Peyer's patch (tissue), 4 donors: Measurements from ENCODE around the gene ANKDD1A. TPM values are rescaled to one million over a fixed set of nuclear protein-coding genes. Genes with fewer than 3 reads are reported as not detected.

ENCODE experiments used
- DNase-seq, 3 donors: peaks; one replicate each; pipeline ENCODE4 v3.0.0-alpha.2; 2017 to 2019
- H3K27ac ChIP-seq, 4 donors: fragments of 200-600 bp; sonication (generic); one replicate each; pipeline ENCODE4 v1.5.1; 2016 to 2019
- H3K27me3 ChIP-seq, 2 donors: fragments of 200-600 bp; sonication (generic); one replicate each; pipeline ENCODE4 v1.5.1; 2019
- H3K36me3 ChIP-seq, 3 donors: fragments of 200-600 bp; sonication (generic); one replicate each; pipeline ENCODE4 v1.5.1; 2016 to 2019
- H3K4me1 ChIP-seq, 4 donors: fragments of 200-600 bp; sonication (generic); one replicate each; pipeline ENCODE4 v1.5.1; 2016 to 2019
- H3K4me3 ChIP-seq, 4 donors: fragments of 200-600 bp; sonication (generic); 1 replicate in 3 of 4; 2 replicates in 1 of 4; pipeline ENCODE4 v1.5.1; 2016 to 2019; ENCODE audit warnings: mild to moderate bottlenecking in 1 of 4
- H3K9me3 ChIP-seq, 4 donors: fragments of 200-600 bp; sonication (generic); one replicate each; pipeline ENCODE4 v1.5.1; 2016 to 2019; ENCODE audit warnings: mild to moderate bottlenecking in 1 of 4
- CTCF ChIP-seq, 6 experiments: fragments of 450-650 bp in 4 of 6; fragments of 200-600 bp in 2 of 6; sonication (generic) in 1 of 6; IDR thresholded peaks; one replicate each; pipeline ENCODE4 v1.5.1; 2017 to 2019; ENCODE audit warnings: antibody characterized with exemption in 6 of 6, mild to moderate bottlenecking in 3 of 6, moderate library complexity in 1 of 6
- POLR2A ChIP-seq, 2 donors: fragments of 450-650 bp; IDR thresholded peaks; one replicate each; pipeline ENCODE4 v1.5.1; 2017; ENCODE audit warnings: antibody characterized with exemption in 2 of 2, mild to moderate bottlenecking in 2 of 2, moderate library complexity in 2 of 2
- total RNA-seq, 4 donors: library from RNA; depleted of rRNA; stranded (reverse); fragments of >200 nt; gene quantifications; one replicate each; pipeline ENCODE4 v1.1.0, GENCODE V29; 2016

The ANKDD1A gene
- total RNA-seq, 4 donors from 2014 or later, result 3.9 to 13.2 (median 5.3) TPM

GRCh38 chr15:64997745-64998375 lies 86.2 kb downstream of the ANKDD1A start:
- TF ChIP-seq POLR2A (IDR thresholded peaks at IDR 0.05), result no peak
- no peak for TF ChIP-seq CTCF (IDR thresholded peaks at IDR 0.05)
- Histone ChIP-seq H3K36me3 (peaks cover 0 to 8% (median 0%) of the 10 kb centered on the region in 3 donors), H3K27ac (no peak overlapping the region), H3K4me3 (no peak overlapping the region), H3K27me3 (no peaks in the 10 kb centered on the region), H3K9me3 (no peaks in the 10 kb centered on the region), H3K4me1 (no peaks in the 10 kb centered on the region)
- no peak for DNase-seq

- peaks cover 0 to 14% (median 0%) of the 10 kb centered on the region in 3 donors for H3K36me3 ChIP-seq
- DNase-seq, result no peak
- TF ChIP-seq POLR2A (IDR thresholded peaks at IDR 0.05), result no peak
- no peak for TF ChIP-seq CTCF (IDR thresholded peaks at IDR 0.05)
Observed at GRCh38 chr15:65004993-65005392, 93.3 kb downstream of the ANKDD1A start.

GRCh38 chr15:65006876-65007275 lies 95.2 kb downstream of the ANKDD1A start:
- Histone ChIP-seq H3K4me1 (no peaks in the 10 kb centered on the region), H3K4me3 (no peak overlapping the region), H3K27me3 (no peaks in the 10 kb centered on the region), H3K27ac (no peak overlapping the region), H3K9me3 (no peaks in the 10 kb centered on the region), H3K36me3 (peaks cover 0 to 23% (median 0%) of the 10 kb centered on the region in 3 donors)
- no peak for DNase-seq
- TF ChIP-seq CTCF (IDR thresholded peaks at IDR 0.05), result no peak
- no peak for TF ChIP-seq POLR2A (IDR thresholded peaks at IDR 0.05)

More at GRCh38 chr15:65004993-65005392, 93.3 kb downstream of the ANKDD1A start:
- Histone ChIP-seq H3K27ac (no peak overlapping the region), H3K27me3 (no peaks in the 10 kb centered on the region), H3K4me3 (no peak overlapping the region), H3K4me1 (no peaks in the 10 kb centered on the region), H3K9me3 (no peaks in the 10 kb centered on the region)

Other genes starting within 250 kb of the ANKDD1A start
- gene RBPMS2, start 136.3 kb upstream of the ANKDD1A start, total RNA-seq, result 1 to 10 TPM in 2 of 4 donors, under 1 TPM in 2; 0.70 to 8.3 (median 2.3) TPM
- gene PIF1, start 86.3 kb upstream of the ANKDD1A start, total RNA-seq, result 1 to 10 TPM; 3.5 to 8.5 (median 6.9) TPM
- 10 to 100 TPM in 1 of 4 donors, 1 to 10 TPM in 3; 4.7 to 18.2 (median 7.4) TPM for gene PLEKHO2, start 70.0 kb upstream of the ANKDD1A start, total RNA-seq
- gene SPG21, start 78.0 kb downstream of the ANKDD1A start, total RNA-seq, result 10 to 100 TPM; 65.6 to 85.0 (median 70.3) TPM
- 10 to 100 TPM; 22.3 to 39.9 (median 36.9) TPM for gene MTFMT, start 117.7 kb downstream of the ANKDD1A start, total RNA-seq
- 100 to 1,000 TPM in 3 of 4 donors, 1 to 10 TPM in 1; 4.1 to 374 (median 196) TPM for gene SLC51B, start 133.5 kb downstream of the ANKDD1A start, total RNA-seq
- gene RASL12, start 156.1 kb downstream of the ANKDD1A start, total RNA-seq, result 10 to 100 TPM in 2 of 4 donors, 1 to 10 TPM in 2; 5.1 to 23.1 (median 8.5) TPM
- under 1 TPM in 1 of 4 donors, not detected in 3; 0.38 TPM for gene KBTBD13, start 164.8 kb downstream of the ANKDD1A start, total RNA-seq
- 1 to 10 TPM; 3.0 to 8.7 (median 5.5) TPM for gene UBAP1L, start 203.3 kb downstream of the ANKDD1A start, total RNA-seq
- gene PDCD7, start 221.9 kb downstream of the ANKDD1A start, total RNA-seq, result 10 to 100 TPM in 3 of 4 donors, 1 to 10 TPM in 1; 6.5 to 23.1 (median 17.8) TPM